Measurements from ENCODE around the gene PLXNA4.

PLXNA4 gene

GRCh38 chr7:132080467-132080866 is 495.8 kb downstream of the PLXNA4 start:
- ATAC-seq: no peak
- Mint-ChIP-seq H3K4me3 (no peak overlapping the region), H3K27me3 (peaks cover 74% of the 10 kb centered on the region), H3K9me3 (no peaks in the 10 kb centered on the region), H3K4me1 (no peaks in the 10 kb centered on the region), H3K27ac (no peak overlapping the region)
- DNase-seq: no peak

GRCh38 chr7:132078891-132079735 is 497.2 kb downstream of the PLXNA4 start:
- no peak overlapping the region for H3K27ac Mint-ChIP-seq
- no peaks in the 10 kb centered on the region for H3K4me1 Mint-ChIP-seq
- H3K27me3 Mint-ChIP-seq: peaks cover 79% of the 10 kb centered on the region
- H3K4me3 Mint-ChIP-seq: no peak overlapping the region
- H3K9me3 Mint-ChIP-seq: no peaks in the 10 kb centered on the region
- DNase-seq (no peak), ATAC-seq (peak; percentile 29)

DNA sequence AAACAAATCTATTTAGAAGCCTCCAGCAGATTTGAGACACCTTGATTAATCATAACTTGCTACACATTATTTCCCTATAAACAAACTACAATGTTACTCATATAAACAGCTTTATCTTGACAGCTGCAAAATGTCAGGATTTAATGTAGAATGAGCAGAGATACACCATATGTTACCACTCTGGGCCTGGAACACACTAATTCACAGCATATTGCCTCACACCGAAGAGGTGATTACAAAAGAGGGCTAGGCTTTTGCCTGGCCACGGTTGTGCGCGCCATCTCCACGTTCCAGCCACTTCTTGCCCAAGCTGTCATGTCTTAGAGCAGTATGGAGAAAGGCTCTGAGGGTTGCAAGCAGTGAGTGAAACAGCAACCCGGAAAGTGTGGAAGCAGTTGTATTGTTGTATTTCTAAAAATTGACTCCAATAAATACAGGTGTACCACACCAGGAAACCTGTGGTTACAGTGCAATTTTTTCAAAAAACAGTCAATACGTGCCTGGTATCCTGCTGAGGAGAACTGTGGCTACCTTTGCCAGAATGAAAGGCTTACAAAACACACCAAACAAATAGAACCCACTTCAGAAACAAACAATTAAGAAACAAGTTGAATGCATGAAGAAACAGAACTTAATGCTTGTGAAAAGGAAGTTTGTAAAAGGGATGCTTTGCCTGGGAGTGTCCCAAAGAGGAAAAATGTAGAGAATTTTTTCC is 498.1 kb downstream of the PLXNA4 start:
- H3K27ac Mint-ChIP-seq: no peak overlapping the region
- no peak for DNase-seq
- no peaks in the 10 kb centered on the region for H3K4me1 Mint-ChIP-seq
- peaks cover 73% of the 10 kb centered on the region for H3K27me3 Mint-ChIP-seq
- no peak overlapping the region for H3K4me3 Mint-ChIP-seq
- no peak for ATAC-seq
- H3K9me3 Mint-ChIP-seq: no peaks in the 10 kb centered on the region

DNA sequence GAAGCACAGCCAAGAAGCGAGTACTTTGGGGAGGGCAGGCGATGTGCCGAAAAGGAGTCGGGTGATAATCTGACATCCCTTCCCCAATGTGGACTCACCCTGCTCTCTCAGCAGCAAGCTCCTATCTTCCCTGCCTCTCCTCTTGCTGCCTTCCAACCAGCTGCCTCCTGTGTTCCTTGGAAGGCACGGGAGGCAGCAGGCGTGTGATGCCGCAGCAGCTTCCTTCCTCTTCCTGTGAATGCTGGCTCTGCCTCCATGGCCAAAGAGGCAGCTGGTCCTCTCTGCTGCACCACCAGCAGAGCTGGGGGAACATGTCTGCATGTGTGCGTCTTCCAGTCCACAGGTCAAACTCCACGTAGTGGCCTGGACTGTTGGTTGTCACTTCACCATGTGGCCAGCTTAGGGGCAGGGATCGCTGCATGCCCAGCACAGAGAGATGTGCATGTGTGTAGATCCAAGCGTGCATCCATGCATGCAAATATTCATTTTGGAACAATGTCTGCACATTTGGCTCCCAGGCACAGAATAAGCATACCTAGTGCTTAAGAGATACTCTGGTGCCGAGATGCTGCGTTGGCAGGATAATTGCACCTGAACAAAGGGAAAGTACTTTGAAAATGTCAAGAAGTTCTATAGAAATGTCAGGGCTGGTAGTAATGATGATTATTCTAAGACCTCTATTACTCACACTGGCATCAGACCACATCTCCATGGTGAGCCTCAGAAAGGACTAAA is 499.8 kb downstream of the PLXNA4 start:
- peaks cover 57% of the 10 kb centered on the region for H3K27me3 Mint-ChIP-seq
- no peak overlapping the region for H3K4me3 Mint-ChIP-seq
- H3K9me3 Mint-ChIP-seq: no peaks in the 10 kb centered on the region
- no peak for DNase-seq
- ATAC-seq: no peak
- H3K27ac Mint-ChIP-seq: no peak overlapping the region
- H3K4me1 Mint-ChIP-seq: no peaks in the 10 kb centered on the region

DNA sequence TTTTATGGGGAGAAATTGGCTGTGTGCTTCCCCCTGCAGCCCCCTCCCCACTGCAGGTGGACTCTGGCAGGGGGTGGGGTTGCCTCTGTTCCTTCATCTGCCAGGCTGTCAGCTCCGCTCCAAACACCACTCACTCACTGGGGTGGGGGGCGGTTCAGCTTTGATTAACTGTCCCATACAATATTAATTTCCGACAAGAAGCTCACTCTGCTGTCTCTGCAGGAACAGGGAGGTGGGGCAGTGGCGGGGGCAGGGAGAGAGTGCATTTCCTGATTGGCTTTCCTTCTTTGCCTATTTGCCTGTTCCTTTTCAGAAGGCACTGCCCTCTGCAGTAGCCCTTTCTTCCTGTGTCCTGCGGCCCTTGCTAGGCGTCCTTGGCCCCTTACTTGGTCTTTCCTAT is 500.8 kb downstream of the PLXNA4 start:
- Mint-ChIP-seq H3K27ac (peak overlapping the region in 1 of 2 donors; percentile 93), H3K9me3 (no peaks in the 10 kb centered on the region), H3K4me1 (no peaks in the 10 kb centered on the region), H3K27me3 (peaks cover 47% of the 10 kb centered on the region), H3K4me3 (no peak overlapping the region)
- no peak for ATAC-seq
- no peak for DNase-seq

GRCh38 chr7:132073920-132074589 is 502.2 kb downstream of the PLXNA4 start:
- DNase-seq (no peak), ATAC-seq (no peak)
- no peak overlapping the region for H3K4me3 Mint-ChIP-seq
- peaks cover 39% of the 10 kb centered on the region for H3K27me3 Mint-ChIP-seq
- no peaks in the 10 kb centered on the region for H3K4me1 Mint-ChIP-seq
- no peak overlapping the region for H3K27ac Mint-ChIP-seq
- no peaks in the 10 kb centered on the region for H3K9me3 Mint-ChIP-seq

All from stimulated activated naive CD8-positive, alpha-beta T cell treated with anti-CD3 and anti-CD28 coated beads, Interleukin-15, amount 100 ng/mL, for 72 hours (primary cell).